HG02938 (cell line): ENCODE data around the gene RNF123.
A peak's percentile ranks its signal among the peaks of the same experiment; 100 is the strongest.

Experiments
- ATAC-seq: cut with Tn5 transposase; IDR thresholded peaks from one replicate; pipeline ENCODE4 v1.9.1; 2021; ENCODE audit warnings: mild to moderate bottlenecking, moderate library complexity; ENCODE audit not compliant: unreplicated experiment

Gene RNF123

DNA sequence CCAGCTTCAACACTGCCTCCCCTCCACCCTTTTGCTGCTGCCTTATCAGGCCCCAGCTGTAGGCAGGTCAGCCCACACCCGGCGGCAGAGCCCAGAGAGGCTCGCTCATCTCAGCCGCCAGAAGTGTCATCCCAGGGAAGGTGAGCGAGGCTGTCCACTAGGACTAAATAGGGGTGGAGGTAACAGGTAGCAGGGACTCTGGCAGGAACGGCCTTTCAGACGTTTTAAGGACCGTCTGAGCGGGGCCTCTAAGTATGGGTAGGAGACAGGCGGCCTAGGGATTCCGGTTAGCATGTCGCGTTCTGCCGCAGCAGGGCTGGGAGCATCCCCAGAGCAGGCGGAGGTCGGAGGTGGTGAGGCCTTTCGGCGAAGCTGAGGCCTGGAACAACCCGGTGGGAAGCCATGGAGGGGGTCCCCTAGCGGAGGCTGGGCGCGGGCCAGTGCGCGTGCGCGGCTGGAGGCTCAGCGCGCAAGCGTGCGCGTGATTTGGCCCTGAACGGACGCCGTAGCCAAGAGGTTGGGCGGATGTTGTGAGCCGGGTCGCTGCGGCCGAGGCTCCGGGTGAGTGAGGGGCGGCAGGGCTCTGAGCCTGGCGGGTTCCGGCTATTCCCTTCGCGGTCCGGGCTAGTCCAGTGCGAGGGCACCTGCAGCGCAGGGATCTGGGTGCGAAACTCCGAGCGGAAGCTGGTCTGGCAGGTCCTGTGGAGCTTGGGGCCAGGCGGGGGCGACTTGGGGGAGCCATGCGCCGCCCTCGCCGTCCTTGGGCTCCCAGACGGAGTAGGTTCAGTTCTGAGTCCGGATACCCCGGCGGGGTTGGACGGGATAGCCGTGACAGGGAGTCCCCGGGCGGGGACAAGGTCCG lies at the start of gene RNF123, which contains the start of gene MST1:
RNF123 (plus strand) TSS at position 512 of the 862 bp plus-strand sequence. CDS start 1,609 bp downstream, outside the sequence.
MST1 (minus strand) TSS at position 429 of the 862 bp plus-strand sequence. CDS start 783 bp downstream, outside the sequence.
- peak; percentile 56 for ATAC-seq

DNA sequence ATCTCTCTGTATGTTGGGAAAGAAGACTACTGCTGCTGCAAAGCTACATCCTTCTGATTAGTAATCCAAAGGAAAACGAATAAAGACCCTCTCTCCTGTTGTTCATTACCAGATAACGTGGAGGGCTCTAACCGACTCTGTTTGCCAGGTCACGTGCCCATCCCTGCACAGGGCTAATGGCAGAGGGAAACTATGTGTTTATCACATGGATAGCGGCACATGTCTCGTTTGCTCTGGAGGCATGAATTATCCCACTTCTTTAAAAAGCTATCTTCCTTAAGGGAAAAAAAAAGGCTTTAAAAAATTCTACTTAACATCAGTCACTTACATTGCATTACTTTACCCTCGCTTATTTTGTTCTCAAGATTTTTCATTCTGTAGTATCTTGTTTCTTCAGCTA lies 48.1 kb upstream of the RNF123 start:
- no peak for ATAC-seq

DNA sequence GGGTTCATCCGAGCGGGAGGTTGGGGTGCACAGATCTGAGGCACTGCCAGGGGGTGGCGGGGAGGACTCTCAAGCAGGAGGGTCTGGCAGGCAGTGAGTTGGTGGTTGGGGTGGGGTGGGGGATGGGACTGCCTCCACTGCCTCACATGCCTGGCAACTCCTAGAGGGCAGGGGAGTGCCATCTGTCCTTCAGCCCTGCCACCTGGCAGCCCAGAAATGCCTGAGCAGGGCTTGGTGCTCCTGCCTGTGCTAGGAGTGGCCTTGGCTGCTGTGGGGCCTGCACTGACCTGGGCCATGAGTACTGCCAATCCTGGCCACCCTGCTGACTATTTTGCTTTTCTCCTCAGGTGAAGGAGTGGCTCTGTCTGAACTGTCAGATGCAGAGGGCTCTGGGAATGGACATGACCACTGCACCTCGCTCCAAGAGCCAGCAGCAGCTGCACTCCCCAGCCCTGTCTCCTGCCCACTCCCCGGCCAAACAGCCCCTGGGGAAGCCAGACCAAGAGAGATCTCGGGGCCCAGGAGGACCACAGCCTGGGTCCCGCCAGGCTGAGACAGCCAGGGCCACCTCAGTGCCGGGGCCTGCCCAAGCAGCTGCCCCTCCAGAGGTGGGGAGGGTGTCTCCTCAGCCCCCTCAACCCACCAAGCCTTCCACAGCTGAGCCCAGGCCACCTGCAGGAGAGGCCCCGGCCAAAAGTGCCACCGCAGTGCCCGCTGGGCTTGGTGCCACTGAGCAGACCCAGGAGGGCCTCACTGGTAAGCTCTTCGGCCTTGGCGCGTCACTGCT lies 47.2 kb upstream of the RNF123 start:
- no peak for ATAC-seq

GRCh38 chr3:49642708-49643145 lies 46.6 kb upstream of the RNF123 start:
- ATAC-seq, result no peak

GRCh38 chr3:49644684-49645083 lies 44.7 kb upstream of the RNF123 start:
- ATAC-seq, result no peak

DNA sequence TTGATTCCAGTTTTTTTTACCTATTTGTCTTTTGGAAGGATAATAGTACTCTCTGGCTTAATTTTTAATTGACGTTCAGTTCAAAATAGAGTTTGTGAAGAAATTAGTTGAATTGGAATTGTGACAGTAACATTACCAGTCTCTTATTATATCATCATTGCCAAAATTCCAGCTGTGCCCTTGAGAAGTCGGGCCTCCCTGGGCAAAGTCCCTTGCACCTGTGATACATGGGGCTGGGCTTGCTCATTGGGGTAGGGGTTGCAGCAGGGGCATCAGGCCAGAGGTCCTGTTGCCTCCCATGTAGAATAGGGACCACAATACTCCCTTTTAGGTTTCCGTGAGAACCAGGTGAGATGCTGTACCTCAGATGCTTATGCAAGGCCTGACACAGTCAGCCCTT lies 43.1 kb upstream of the RNF123 start:
- ATAC-seq, result no peak

DNA sequence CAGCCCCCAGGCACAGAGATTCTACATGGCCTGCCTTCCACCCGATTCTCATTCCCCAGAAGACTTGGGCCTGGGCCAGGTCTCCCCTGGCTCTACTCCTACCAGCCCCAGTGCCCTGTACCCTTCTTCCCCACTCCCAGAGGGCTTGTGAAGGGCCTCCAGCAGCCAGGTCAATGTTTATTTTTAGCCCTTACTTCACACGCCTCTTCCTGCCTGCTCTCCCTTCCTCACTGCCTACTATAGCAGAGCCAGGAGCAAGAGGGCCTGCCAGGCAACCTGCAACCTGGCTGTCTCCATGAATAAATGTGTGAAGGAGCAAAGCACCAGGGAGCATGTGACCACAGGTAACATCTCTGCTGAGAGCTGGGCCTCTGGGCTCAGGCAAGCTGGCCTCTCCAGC lies 41.6 kb upstream of the RNF123 start:
- ATAC-seq, result no peak

DNA sequence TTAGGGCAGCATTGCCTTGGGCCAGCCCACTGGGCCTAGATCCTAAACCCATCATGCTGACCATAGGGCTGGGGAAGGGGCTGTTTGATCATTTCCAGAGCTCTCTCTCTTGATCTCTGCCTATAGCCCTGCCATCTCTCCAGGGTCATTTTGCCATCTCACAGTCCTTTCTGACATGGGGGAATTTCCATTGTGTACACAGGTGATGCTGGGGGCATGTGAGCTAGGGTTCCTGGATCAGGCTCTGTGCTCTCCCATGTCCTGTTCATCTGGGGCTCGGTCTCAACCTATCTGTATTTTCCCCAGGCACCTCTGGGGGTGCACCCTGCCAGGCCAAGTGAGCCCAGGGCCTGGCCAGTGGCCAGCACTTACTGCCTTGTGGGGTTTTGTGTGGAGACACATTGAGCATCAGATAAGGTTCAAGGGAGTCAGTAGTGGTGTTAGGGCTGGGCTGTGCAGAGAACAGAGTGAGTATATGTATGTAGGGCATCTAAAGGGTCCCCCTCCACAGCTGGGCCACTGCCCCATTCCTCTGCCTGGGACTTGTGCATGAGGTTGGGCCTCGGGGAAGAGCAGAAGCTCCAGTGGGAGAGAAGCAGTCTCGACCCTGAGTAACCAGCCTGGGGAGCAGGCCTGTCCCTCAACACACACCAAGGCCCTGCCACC lies 40.9 kb upstream of the RNF123 start:
- ATAC-seq, result no peak

DNA sequence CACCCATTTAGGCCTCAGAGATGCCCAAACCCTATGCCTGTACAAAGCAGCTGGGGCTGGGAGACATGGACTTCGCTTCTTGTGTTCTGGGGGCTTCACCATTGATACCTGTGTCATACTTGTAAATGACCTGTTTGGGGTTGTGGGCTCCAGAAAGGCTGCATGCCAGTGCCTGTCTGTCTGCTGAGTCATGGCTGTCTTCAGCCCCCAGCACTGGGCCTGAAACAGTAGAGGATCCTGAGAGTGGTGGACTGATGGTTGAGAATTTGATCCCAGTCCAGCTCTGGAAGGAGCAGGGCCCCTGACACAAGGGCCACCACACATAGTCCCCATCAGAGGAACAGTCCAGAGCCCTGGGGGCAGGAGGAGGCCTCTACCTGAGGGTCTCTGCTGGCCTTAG lies 39.8 kb upstream of the RNF123 start:
- no peak for ATAC-seq

DNA sequence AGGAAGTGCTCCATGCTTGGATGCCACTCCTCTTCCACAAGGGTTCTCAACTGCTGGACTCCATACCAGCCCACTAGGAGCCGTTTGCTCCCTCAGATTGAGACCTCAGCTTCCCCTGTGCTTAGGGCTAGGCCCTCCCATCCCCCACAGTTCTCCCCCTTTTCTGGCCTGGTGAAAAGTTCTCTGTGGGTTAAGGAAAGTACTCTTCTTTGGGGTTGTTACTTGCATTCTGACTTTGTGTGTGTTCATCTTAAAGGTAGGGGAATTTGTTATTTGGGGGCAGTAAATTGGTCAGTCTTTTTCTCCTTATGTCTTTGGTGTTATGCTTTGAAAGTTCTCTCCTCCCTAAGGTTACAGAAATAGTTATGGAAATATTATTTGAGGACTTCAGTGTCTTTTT lies 39.2 kb upstream of the RNF123 start:
- ATAC-seq, result no peak

GRCh38 chr3:49650637-49651036 lies 38.7 kb upstream of the RNF123 start:
- ATAC-seq, result no peak

DNA sequence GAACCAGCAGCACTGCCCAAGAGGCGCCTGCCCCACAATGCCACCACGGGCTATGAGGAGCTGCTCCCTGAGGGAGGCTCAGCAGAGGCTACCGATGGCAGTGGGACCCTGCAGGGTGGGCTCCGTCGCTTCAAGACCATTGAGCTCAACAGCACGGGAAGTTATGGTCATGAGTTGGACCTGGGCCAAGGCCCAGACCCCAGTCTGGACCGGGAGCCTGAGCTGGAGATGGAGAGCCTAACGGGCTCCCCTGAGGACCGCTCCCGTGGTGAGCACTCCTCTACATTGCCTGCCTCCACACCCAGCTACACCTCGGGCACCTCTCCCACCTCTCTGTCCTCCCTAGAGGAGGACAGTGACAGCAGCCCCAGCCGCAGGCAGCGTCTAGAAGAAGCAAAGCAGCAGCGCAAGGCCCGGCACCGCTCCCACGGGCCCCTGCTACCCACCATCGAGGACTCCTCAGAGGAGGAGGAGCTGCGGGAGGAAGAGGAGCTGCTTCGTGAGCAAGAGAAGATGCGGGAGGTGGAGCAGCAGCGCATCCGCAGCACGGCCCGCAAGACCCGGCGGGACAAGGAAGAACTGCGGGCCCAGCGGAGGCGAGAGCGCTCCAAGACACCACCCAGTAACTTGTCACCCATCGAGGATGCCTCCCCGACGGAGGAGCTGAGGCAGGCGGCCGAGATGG lies 37.0 kb upstream of the RNF123 start:
- ATAC-seq, result no peak

DNA sequence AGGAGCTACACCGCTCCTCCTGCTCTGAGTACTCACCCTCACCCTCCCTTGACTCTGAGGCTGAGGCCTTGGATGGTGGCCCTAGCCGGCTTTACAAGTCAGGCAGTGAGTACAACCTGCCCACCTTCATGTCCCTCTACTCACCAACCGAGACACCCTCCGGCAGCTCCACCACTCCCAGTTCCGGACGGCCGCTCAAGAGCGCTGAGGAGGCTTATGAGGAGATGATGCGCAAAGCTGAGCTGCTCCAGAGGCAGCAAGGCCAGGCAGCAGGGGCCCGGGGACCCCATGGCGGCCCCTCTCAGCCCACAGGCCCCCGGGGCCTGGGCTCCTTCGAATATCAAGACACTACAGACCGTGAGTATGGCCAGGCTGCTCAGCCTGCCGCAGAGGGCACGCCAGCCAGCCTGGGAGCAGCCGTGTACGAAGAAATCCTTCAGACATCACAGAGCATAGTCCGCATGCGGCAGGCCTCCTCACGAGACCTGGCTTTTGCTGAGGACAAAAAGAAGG lies 36.4 kb upstream of the RNF123 start:
- no peak for ATAC-seq

DNA sequence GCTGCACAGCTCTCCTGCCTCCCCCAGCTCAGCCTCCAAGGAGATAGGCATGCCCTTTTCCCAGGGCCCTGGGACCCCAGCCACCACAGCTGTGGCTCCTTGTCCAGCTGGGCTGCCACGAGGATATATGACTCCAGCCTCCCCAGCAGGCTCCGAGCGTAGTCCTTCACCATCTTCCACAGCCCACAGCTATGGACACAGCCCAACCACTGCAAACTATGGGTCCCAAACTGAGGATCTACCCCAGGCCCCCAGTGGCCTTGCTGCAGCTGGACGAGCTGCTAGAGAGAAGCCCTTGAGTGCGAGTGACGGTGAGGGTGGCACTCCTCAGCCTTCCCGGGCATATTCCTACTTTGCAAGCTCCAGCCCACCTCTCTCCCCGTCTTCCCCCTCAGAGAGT lies 35.7 kb upstream of the RNF123 start:
- no peak for ATAC-seq

- ATAC-seq, result no peak
Observed at GRCh38 chr3:49654176-49654825, 35.1 kb upstream of the RNF123 start.

DNA sequence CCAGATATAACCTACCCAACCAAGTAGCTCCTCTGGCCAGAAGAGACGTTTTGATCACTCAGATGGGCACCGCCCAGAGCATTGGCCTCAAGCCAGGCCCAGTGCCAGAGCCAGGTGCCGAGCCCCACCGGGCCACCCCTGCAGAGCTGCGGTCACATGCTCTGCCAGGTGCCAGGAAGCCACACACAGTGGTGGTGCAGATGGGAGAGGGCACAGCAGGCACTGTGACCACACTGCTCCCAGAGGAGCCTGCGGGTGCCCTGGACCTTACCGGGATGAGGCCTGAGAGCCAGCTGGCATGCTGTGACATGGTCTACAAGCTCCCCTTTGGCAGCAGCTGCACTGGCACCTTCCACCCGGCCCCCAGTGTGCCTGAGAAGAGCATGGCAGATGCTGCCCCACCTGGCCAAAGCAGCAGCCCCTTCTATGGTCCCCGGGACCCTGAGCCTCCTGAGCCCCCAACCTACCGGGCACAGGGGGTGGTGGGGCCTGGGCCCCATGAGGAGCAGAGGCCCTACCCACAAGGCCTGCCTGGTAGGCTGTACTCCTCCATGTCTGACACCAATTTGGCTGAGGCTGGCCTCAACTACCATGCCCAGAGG lies 34.3 kb upstream of the RNF123 start:
- no peak for ATAC-seq

DNA sequence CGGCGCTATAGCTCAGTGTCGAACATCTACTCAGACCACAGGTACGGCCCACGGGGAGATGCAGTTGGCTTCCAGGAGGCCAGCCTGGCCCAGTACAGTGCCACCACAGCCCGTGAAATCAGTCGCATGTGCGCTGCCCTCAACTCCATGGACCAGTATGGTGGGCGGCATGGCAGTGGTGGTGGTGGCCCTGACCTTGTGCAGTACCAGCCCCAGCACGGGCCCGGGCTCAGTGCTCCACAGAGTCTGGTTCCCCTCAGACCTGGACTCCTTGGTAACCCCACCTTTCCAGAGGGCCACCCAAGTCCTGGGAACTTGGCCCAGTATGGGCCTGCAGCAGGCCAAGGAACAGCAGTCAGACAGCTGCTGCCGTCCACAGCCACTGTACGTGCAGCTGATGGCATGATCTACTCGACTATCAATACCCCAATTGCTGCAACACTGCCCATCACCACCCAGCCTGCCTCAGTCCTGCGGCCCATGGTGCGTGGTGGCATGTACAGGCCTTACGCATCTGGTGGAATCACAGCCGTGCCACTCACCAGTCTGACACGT lies 33.5 kb upstream of the RNF123 start:
- ATAC-seq, result no peak

- no peak for ATAC-seq
Observed at GRCh38 chr3:49656541-49657112, 32.7 kb upstream of the RNF123 start.
